Prostate gland (tissue), 2 donors: ENCODE data around the gene WAS. TPM values are rescaled to one million over a fixed set of nuclear protein-coding genes. Genes with fewer than 3 reads are reported as not detected.
"Not testable (repeated sequence)": the region's sequence is repeated elsewhere in the genome, so short reads cannot be mapped to it uniquely, and the experiment has no call there.

Source experiments
- DNase-seq: peaks from one replicate; pipeline ENCODE4 v3.0.0-alpha.2; 2019; ENCODE audit warnings: low spot score
- H3K27ac ChIP-seq, 2 donors: fragments of 200-600 bp; sonication (generic); 2 replicates each; pipeline ENCODE4 v1.5.1; 2017 to 2019
- H3K27me3 ChIP-seq: fragments of 200-600 bp; sonication (generic); replicated peaks from 2 replicates; pipeline ENCODE4 v1.5.1; 2019; ENCODE audit not compliant: insufficient read depth
- H3K36me3 ChIP-seq, 2 donors: fragments of 200-600 bp; sonication (generic); 1 replicate in 1 of 2; 2 replicates in 1 of 2; pipeline versions ENCODE4 v1.5.1 to v1.8.1; 2017 to 2019
- H3K4me1 ChIP-seq: fragments of 200-600 bp; sonication (generic); replicated peaks from 2 replicates; pipeline ENCODE4 v1.5.1; 2019
- H3K4me3 ChIP-seq, 2 donors: fragments of 200-600 bp; sonication (generic); 2 replicates each; pipeline ENCODE4 v1.5.1; 2017 to 2019
- H3K9me3 ChIP-seq: fragments of 200-600 bp; sonication (generic); 2 replicates; pipeline ENCODE4 v1.5.1; 2017
- CTCF ChIP-seq, 4 experiments: fragments of 200-600 bp in 2 of 4; fragments of 450-650 bp in 2 of 4; sonication (generic) in 2 of 4; IDR thresholded peaks; 1 replicate in 3 of 4; 2 replicates in 1 of 4; pipeline ENCODE4 v1.5.1; 2016 to 2019; ENCODE audit warnings: antibody characterized with exemption in 4 of 4, mild to moderate bottlenecking in 2 of 4, moderate library complexity in 2 of 4
- POLR2A ChIP-seq: fragments of 450-650 bp; IDR thresholded peaks from one replicate; pipeline ENCODE4 v1.6.1; 2016; ENCODE audit warnings: antibody characterized with exemption, mild to moderate bottlenecking
- POLR2AphosphoS5 ChIP-seq: sonication (generic); formaldehyde crosslinking; IDR thresholded peaks from one replicate; pipeline ENCODE4 v1.6.1; 2017; ENCODE audit warnings: antibody characterized with exemption
- WGBS: methylation state at CpG from one replicate; pipeline ENCODE4 v1.1.5; 2018; 5-methylcytosine and 5-hydroxymethylcytosine counted together
- intact Hi-C: fragments of 100-400 bp; cut with DNase I; formaldehyde crosslinking; loops from one replicate; pipeline ENCODE4 v1.14.2; 2022
- total RNA-seq, 2 donors: library from RNA; depleted of rRNA; stranded (reverse); fragments of >200 nt; gene quantifications; one replicate each; pipeline ENCODE4 v1.1.0, GENCODE V29; 2016

Gene WAS
- total RNA-seq, 2 donors from 2014 or later, result 2.5 to 10.5 TPM

- WGBS, result 0% methylated on average over 6 of the region's 9 CpGs
- H3K9me3 ChIP-seq, result no peaks in the 10 kb centered on the region
- no peak for DNase-seq
- H3K4me1 ChIP-seq, result no peaks in the 10 kb centered on the region
- no peaks in the 10 kb centered on the region for H3K36me3 ChIP-seq
- peak overlapping the region; percentile 51 to 59 for H3K4me3 ChIP-seq
- H3K27ac ChIP-seq, result peak overlapping the region; percentile 75 to 80
- no peak for TF ChIP-seq POLR2A
- no peak for TF ChIP-seq CTCF (IDR thresholded peaks at IDR 0.05)
- TF ChIP-seq POLR2AphosphoS5, result no peak
- no peaks in the 10 kb centered on the region for H3K27me3 ChIP-seq
- intact Hi-C loops, result no loop called here
Observed at GRCh38 chrX:48676893-48677270, 6.7 kb upstream of the WAS start.

GRCh38 chrX:48677516-48677915, 6.1 kb upstream of the WAS start:
- intact Hi-C loops, result no loop called here
- TF ChIP-seq CTCF (IDR thresholded peaks at IDR 0.05), result no peak
- no peak for TF ChIP-seq POLR2AphosphoS5
- no peak for TF ChIP-seq POLR2A
- no peak overlapping the region for H3K27ac ChIP-seq
- H3K9me3 ChIP-seq, result no peaks in the 10 kb centered on the region
- H3K4me1 ChIP-seq, result no peaks in the 10 kb centered on the region
- WGBS, result 31% methylated on average over 8 of the region's 10 CpGs
- H3K27me3 ChIP-seq, result no peaks in the 10 kb centered on the region
- DNase-seq, result no peak
- H3K36me3 ChIP-seq, result no peaks in the 10 kb centered on the region
- H3K4me3 ChIP-seq, result no peak overlapping the region

GRCh38 chrX:48680467-48680866, 3.1 kb upstream of the WAS start:
- H3K4me3 ChIP-seq, H3K36me3 ChIP-seq, H3K4me1 ChIP-seq, H3K27me3 ChIP-seq, H3K9me3 ChIP-seq, DNase-seq, H3K27ac ChIP-seq, intact Hi-C loops: not testable (repeated sequence)
- 31% methylated on average over 2 of the region's 2 CpGs for WGBS

GRCh38 chrX:48680925-48681324, 2.7 kb upstream of the WAS start:
- WGBS, result 94% methylated on average over 6 of the region's 6 CpGs
- H3K27ac ChIP-seq, H3K4me3 ChIP-seq, H3K27me3 ChIP-seq, H3K36me3 ChIP-seq, H3K9me3 ChIP-seq, intact Hi-C loops, H3K4me1 ChIP-seq, DNase-seq: not testable (repeated sequence)

- H3K4me1 ChIP-seq, result no peaks in the 10 kb centered on the region
- H3K27me3 ChIP-seq, result no peaks in the 10 kb centered on the region
- TF ChIP-seq CTCF (IDR thresholded peaks at IDR 0.05), result no peak
- TF ChIP-seq POLR2AphosphoS5, result no peak
- no peak for TF ChIP-seq POLR2A
- H3K4me3 ChIP-seq, result no peak overlapping the region
- intact Hi-C loops, result no loop called here
- no peaks in the 10 kb centered on the region for H3K9me3 ChIP-seq
- no peak for DNase-seq
- WGBS, result 82% methylated on average over 7 of the region's 10 CpGs
- H3K36me3 ChIP-seq, result no peaks in the 10 kb centered on the region
- no peak overlapping the region for H3K27ac ChIP-seq
Observed at GRCh38 chrX:48681539-48682183, 1.9 kb upstream of the WAS start.

- H3K27ac ChIP-seq, H3K4me1 ChIP-seq: not testable (repeated sequence)
- whole genome bisulfite sequencing, result 86% methylated on average over 12 of the region's 12 CpGs
Observed at GRCh38 chrX:48682795-48683194, 804 bp upstream of the WAS start.

More at GRCh38 chrX:48682795-48683194, 804 bp upstream of the WAS start:
- H3K4me3 ChIP-seq, H3K27me3 ChIP-seq, H3K36me3 ChIP-seq, DNase-seq, H3K9me3 ChIP-seq, intact Hi-C loops: not testable (repeated sequence)
